Stimulated activated CD8-positive, alpha-beta memory T cell treated with anti-CD3 and anti-CD28 coated beads, Interleukin-12 subunit alpha, Interleukin-12 subunit beta, amount 100 ng/mL, for 1 hour (primary cell): ENCODE results near the gene TMEM45B.
"Not testable (repeated sequence)": the region's sequence is repeated elsewhere in the genome, so short reads cannot be mapped to it uniquely, and the experiment has no call there.

ENCODE experiments used
- DNase-seq: peaks from one replicate; pipeline ENCODE4 v3.0.0-alpha.2; 2020; ENCODE audit warnings: low read depth

TMEM45B gene

GRCh38 chr11:129852125-129852740 is 36.6 kb downstream of the TMEM45B start:
- no peak for DNase-seq

GRCh38 chr11:129853518-129854231 is 38.0 kb downstream of the TMEM45B start:
- DNase-seq: peak; percentile 30

GRCh38 chr11:129854232-129854805 is 38.7 kb downstream of the TMEM45B start:
- DNase-seq: no peak

GRCh38 chr11:129855086-129855485 is 39.4 kb downstream of the TMEM45B start:
- no peak for DNase-seq

- no peak for DNase-seq
These were observed 40.4 kb downstream of the TMEM45B start for GRCh38 chr11:129856036-129856435.

- no peak for DNase-seq
These were observed 46.3 kb downstream of the TMEM45B start for GRCh38 chr11:129861702-129862522.

- no peak for DNase-seq
These were observed 49.2 kb downstream of the TMEM45B start for GRCh38 chr11:129864811-129865210.

- no peak for DNase-seq
These were observed 50.1 kb downstream of the TMEM45B start for GRCh38 chr11:129865701-129866100.

- DNase-seq: no peak
These were observed 50.7 kb downstream of the TMEM45B start for GRCh38 chr11:129866311-129866710.

- not testable (repeated sequence) for DNase-seq
These were observed 53.0 kb downstream of the TMEM45B start for GRCh38 chr11:129868626-129869025.

- no peak for DNase-seq
These were observed 56.3 kb downstream of the TMEM45B start for GRCh38 chr11:129871914-129872313.

GRCh38 chr11:129880311-129880710 is 64.7 kb downstream of the TMEM45B start:
- no peak for DNase-seq

GRCh38 chr11:129881570-129882170 is 66.0 kb downstream of the TMEM45B start:
- DNase-seq: no peak

- DNase-seq: no peak
These were observed 68.9 kb downstream of the TMEM45B start for GRCh38 chr11:129884581-129884980.

- DNase-seq: no peak
These were observed 69.7 kb downstream of the TMEM45B start for GRCh38 chr11:129885381-129885780.

- no peak for DNase-seq
These were observed 72.8 kb downstream of the TMEM45B start for GRCh38 chr11:129888451-129888850.

GRCh38 chr11:129894278-129895125 is 78.9 kb downstream of the TMEM45B start:
- DNase-seq: no peak

- DNase-seq: peak; percentile 76
These were observed 79.7 kb downstream of the TMEM45B start, which contains the start of gene NFRKB for GRCh38 chr11:129895126-129896041. Gene NFRKB, minus strand, starts transcription at chr11:129895578. Its CDS starts 2,729 bp downstream, at chr11:129892849.

- no peak for DNase-seq
These were observed 80.4 kb downstream of the TMEM45B start for GRCh38 chr11:129896062-129896461.

GRCh38 chr11:129905402-129905801 is 89.8 kb downstream of the TMEM45B start:
- no peak for DNase-seq
